Raji (cell line): ENCODE data around the gene CEP57L1.

ENCODE experiments used
- POLR2A ChIP-seq: IDR thresholded peaks from 2 replicates; pipeline ENCODE4 v1.6.1; 2011; ENCODE audit warnings: low read depth, low read length, control low read depth; ENCODE audit not compliant: insufficient read depth

CEP57L1 gene

GRCh38 chr6:109184638-109185037, 89.3 kb downstream of the CEP57L1 start:
- no peak for TF ChIP-seq POLR2A

DNA sequence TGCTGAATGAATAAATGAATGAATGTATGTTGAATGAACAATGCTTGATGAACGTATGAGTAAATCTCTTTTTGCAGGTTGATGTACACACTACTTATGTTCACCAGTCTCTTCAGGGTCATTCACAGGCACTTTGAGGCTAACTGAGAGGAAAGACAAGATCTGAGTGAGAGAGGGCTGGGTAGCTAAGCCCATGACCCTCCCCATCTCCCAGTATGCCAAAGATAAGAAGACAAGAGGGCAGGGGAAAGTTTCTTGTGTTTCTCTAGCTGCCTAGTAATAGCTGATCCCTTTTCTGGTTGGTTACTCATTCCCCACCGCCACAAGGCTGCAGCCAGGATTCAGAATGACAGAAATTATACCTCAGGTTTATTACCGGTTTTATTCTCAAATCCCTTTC, 90.7 kb downstream of the CEP57L1 start:
- no peak for TF ChIP-seq POLR2A

GRCh38 chr6:109187399-109188114, 92.2 kb downstream of the CEP57L1 start:
- no peak for TF ChIP-seq POLR2A

- TF ChIP-seq POLR2A = no peak
Measured at GRCh38 chr6:109188115-109188411, 92.8 kb downstream of the CEP57L1 start.

DNA sequence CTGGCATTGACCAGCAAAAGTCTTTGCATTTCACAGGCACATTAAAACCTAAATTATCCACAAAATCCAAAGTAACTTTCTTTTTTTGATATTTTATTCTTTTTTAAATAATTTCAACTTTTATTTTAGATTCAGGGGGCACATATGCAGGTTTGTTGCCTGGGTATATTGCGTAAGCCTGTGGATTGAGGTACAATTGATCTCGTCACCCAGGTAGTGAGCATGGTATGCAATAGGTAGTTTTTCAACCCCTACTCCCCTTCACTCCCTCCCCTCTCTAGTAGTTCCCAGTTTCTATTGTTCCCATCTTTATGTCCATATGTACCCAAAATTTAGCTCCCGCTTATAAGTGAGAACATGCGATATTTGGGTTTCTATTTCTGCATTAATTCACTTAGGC, 97.6 kb downstream of the CEP57L1 start:
- TF ChIP-seq POLR2A = no peak

DNA sequence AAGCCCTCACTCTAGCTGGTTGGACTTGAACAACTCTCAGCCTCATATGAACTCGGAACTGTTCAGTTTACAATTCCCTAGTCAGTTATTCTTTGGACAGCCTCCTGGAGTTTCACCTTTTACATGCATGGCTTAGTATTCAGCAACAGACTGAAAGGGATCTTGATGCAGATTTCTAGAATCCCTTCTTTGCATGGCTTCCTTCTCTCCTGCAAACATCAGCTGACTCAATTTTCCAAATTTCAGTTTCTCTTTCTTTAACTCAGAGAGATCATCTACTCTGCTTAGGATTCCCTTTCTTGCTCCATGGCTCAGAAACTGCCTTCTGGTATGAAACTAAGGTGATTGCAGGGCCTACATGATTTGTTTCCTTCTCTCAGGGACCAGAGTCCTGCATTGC, 99.6 kb downstream of the CEP57L1 start:
- TF ChIP-seq POLR2A = no peak

DNA sequence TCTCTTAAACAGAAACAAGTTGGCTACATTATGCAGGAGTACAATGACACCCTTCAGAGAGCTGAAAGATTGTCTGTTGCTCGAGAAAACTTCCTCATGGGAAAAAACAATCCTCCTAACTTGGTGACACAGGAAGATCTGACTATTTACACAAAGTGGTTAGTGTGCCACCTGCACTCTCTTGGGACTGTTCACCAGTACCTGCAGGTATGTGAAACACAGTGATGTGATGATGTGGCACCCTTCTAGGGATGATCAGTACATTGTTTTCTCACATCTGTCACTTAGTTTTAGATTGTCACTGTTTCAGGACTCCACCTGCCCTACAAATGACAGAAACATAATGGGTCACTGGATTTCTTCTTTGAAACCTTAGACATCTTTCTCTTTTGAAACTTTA, 101.8 kb downstream of the CEP57L1 start:
- TF ChIP-seq POLR2A = no peak

DNA sequence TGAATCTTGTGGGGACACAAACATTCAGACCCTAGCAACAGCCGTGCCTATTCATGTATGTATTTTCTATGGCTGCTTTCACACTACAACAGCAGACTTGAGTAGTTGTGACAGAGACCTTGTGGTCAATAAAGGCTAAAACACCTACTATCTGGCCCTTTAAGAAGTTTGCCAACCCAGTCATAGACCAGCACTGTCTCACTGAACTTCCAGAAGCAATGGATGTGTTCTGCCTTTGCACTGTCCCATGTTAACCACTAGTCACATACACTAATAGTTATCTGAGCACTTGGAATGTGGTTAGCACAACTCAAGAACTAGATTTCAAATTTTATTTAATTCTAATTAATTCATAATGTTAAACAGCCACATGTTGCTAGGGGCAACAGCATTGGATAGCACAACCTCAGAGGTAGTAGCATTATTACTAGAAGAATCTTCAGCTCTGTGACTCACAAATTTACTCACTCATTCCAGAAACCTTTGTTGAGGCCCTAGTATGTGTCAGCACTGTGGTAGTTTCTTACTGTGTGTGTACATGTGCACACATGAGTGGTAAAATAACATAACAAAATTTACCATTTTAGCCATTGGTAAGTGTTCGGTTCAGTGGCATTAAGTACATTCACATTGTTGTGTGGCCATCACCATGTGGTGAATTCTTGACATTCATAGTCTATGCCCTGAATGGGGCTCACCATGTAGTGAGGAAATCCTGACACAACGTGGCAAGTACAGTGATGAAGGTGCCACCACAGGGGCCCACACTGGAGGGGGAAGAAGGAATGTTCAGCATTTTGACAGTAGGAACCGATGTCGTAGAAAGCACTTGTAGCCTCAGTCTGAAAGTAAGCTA, 107.3 kb downstream of the CEP57L1 start:
- no peak for TF ChIP-seq POLR2A

DNA sequence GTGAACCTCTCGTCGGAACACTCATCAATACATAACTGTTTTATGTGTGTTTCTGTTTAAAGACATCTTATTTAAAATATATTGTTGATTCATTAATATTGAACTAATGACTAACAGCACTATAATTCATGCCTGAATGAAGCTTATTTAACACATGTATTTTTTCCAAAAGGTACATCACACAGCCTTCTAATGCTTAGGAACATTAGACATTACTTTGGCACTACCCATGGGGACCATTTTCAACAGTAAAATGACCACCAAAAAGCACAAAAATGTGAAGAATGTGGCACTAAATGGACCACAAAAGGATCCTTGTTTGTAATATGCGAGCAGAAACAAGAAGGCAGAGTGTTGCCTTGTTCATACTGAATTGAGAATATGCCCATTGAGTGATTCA, 109.2 kb downstream of the CEP57L1 start:
- no peak for TF ChIP-seq POLR2A

DNA sequence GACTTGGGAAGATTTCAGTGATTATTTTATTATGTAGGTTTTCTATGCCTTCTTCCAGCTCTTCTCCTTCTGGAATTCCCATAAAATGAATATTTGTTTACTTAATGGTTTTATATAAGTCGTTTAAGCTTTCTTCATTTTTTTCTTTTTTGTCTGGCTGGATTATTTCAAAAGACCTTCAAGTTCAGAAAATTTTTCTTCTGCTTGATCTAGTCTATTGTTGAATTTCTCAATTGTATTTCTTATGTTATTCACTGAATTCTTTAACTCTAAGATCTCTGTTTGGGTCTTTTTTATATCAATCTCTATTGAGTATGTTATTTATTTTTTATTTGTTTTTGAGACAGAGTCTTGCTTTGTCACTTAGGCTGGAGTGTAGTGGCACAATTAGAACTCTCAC, 117.4 kb downstream of the CEP57L1 start:
- no peak for TF ChIP-seq POLR2A
